Neural crest cell (in vitro differentiated cells): ENCODE results near the gene CTRL. TPM values are rescaled to one million over a fixed set of nuclear protein-coding genes. Genes with fewer than 3 reads are reported as not detected.
A peak's percentile ranks its signal among the peaks of the same experiment; 100 is the strongest.
"Not testable (repeated sequence)": the region's sequence is repeated elsewhere in the genome, so short reads cannot be mapped to it uniquely, and the experiment has no call there.

Experiments used
- DNase-seq: peaks from one replicate; pipeline ENCODE4 v3.0.0; 2021; ENCODE audit warnings: low read depth, mixed read lengths, low spot score
- H3K27ac Mint-ChIP-seq: one replicate; pipeline ENCODE4 v1.8.0; 2021; ENCODE audit warnings: mild to moderate bottlenecking, mixed read lengths; ENCODE audit not compliant: unreplicated experiment
- H3K27me3 Mint-ChIP-seq: 2 replicates; pipeline ENCODE4 v1.8.0; 2021; ENCODE audit warnings: low read depth, mild to moderate bottlenecking, mixed read lengths
- H3K36me3 Mint-ChIP-seq: 2 replicates; pipeline ENCODE4 v1.8.0; 2021; ENCODE audit warnings: low read depth, mild to moderate bottlenecking, mixed read lengths
- H3K4me1 Mint-ChIP-seq: 2 replicates; pipeline ENCODE4 v1.8.0; 2021; ENCODE audit warnings: mixed read lengths
- H3K4me3 Mint-ChIP-seq: one replicate; pipeline ENCODE4 v1.8.0; 2021; ENCODE audit warnings: mild to moderate bottlenecking, mixed read lengths
- H3K9me3 Mint-ChIP-seq: 2 replicates; pipeline ENCODE4 v1.8.0; 2021; ENCODE audit warnings: mixed read lengths
- total RNA-seq: library from RNA; stranded (reverse); gene quantifications from 2 replicates; pipeline ENCODE4 v1.2.1, GENCODE V29; 2021
- TF ChIP-seq, protein P1 (sequence below): fragments of 200-600 bp; sonication (generic); conservative IDR thresholded peaks from 2 replicates; pipeline ENCODE4 v1.5.0; 2021; ENCODE audit warnings: antibody characterized with exemption, mild to moderate bottlenecking

The CTRL gene
- total RNA-seq, 1 donor from 2014 or later = 3.0 TPM

DNA sequence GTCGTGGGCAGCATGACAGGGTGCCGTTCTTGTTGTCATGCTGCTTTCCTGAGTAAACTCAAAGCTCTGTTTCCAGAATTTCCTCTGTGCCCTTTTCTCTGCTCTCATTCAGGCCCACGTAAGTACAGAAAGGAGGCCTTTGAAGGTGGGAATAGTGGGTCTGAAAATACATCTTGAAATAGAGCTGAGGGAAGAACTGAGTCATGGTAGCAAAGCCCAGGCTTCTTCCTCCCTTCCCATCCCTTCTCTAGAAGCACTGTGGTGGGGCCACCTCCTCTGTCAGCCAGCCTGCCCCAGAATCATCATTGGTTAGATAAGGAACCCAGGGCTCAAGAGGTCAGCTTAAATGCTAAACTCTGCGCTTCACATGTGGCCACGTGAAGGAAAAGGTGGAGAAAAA is 9.4 kb downstream of the CTRL start:
- TF ChIP-seq, protein P1, sequence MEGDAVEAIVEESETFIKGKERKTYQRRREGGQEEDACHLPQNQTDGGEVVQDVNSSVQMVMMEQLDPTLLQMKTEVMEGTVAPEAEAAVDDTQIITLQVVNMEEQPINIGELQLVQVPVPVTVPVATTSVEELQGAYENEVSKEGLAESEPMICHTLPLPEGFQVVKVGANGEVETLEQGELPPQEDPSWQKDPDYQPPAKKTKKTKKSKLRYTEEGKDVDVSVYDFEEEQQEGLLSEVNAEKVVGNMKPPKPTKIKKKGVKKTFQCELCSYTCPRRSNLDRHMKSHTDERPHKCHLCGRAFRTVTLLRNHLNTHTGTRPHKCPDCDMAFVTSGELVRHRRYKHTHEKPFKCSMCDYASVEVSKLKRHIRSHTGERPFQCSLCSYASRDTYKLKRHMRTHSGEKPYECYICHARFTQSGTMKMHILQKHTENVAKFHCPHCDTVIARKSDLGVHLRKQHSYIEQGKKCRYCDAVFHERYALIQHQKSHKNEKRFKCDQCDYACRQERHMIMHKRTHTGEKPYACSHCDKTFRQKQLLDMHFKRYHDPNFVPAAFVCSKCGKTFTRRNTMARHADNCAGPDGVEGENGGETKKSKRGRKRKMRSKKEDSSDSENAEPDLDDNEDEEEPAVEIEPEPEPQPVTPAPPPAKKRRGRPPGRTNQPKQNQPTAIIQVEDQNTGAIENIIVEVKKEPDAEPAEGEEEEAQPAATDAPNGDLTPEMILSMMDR = no peak
- H3K4me3 Mint-ChIP-seq = no peak overlapping the region
- no peak for DNase-seq
- no peaks in the 10 kb centered on the region for H3K4me1 Mint-ChIP-seq
- no peaks in the 10 kb centered on the region for H3K9me3 Mint-ChIP-seq
- H3K27me3 Mint-ChIP-seq = no peaks in the 10 kb centered on the region
- peak overlapping the region; percentile 78 for H3K27ac Mint-ChIP-seq
- H3K36me3 Mint-ChIP-seq = no peaks in the 10 kb centered on the region

DNA sequence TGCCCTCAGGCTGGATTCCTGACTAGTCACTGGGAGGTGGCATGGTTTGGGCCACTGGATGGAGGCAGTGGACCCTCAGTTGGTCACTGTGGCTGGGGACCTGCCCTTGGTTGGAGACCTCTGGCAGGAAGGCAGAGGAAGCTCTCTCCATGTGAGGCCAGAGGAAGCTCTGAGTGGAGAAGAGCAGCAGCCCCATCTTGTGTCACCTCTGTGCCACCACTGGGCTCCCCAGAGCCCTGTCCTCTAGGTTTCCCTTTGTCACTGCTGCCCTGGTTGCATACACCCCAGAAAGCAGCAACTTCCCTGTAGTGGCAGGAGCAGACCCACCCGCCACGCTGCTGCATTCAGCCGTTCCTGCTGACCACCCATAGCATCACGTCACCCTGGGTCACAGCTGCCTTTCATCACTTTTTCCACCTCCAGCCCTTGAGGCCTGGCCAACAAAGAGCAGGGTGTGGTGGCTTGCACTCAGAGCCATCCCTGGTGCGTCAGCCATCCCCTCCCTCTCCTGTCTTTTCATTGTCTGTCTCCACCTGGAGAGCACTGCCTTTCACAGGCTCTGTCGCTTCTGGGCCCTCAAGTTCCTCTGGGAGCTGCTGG is 11.9 kb downstream of the CTRL start:
- Mint-ChIP-seq H3K27me3 (no peaks in the 10 kb centered on the region), H3K4me3 (no peak overlapping the region), H3K9me3 (no peaks in the 10 kb centered on the region), H3K27ac (no peak overlapping the region), H3K4me1 (no peaks in the 10 kb centered on the region), H3K36me3 (no peaks in the 10 kb centered on the region)
- TF ChIP-seq, protein P1 = no peak
- no peak for DNase-seq

DNA sequence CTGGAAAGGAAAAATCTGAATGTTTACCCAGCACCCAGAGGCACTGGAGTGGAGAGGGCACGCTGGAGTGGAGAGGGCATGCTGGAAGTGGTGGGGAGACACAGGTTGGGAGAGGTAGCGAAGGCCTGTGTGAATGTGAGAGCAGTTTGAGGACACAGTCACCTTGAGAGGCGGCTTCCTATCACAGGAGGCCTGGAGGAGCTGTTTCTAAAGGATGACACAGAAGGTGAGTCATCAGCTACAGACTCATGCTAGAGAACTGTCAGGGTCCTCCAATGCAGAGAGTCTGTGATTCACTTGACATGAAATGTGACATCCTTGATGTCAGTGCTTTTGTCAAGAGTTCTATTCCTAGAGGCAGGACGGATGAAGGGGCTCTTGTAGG is 13.8 kb downstream of the CTRL start:
- no peaks in the 10 kb centered on the region for H3K9me3 Mint-ChIP-seq
- DNase-seq = no peak
- no peak overlapping the region for H3K27ac Mint-ChIP-seq
- no peaks in the 10 kb centered on the region for H3K27me3 Mint-ChIP-seq
- TF ChIP-seq, protein P1 = no peak
- no peaks in the 10 kb centered on the region for H3K36me3 Mint-ChIP-seq
- H3K4me3 Mint-ChIP-seq = no peak overlapping the region
- no peaks in the 10 kb centered on the region for H3K4me1 Mint-ChIP-seq

DNA sequence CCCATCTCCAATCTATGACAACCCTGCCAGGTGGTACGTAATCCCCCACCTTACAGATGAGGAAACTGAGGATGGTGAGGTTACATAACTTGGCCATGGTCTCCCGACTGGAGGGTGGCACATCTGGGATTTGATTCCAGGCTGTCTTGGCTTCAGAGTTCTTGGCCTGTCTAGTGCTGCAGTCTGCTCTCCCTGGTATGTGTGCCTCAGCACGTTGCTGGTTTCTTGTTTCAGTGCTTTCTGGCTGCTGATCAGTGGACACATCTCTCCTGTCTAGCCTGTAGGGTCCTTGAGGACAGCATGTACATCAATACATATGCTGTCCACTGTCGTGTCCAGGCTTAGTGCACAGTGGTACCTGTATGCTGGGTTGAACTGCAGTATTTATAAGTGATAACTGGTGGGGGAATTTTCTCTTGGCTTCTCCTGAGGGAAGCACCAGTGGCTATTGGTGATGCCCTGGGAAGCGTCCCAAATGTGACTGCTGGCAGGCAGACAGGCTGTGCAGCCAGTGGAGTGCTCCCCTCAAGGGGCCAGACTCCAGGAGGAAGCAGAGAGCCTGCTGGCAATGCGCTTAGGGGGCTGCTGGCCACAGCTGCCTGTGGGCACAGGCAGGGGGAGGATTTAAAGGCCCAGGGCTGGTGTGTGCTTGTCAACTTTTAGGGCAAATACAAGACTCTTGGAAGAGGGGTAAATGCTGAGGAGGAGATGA is 14.4 kb downstream of the CTRL start:
- Mint-ChIP-seq H3K36me3 (no peaks in the 10 kb centered on the region), H3K9me3 (no peaks in the 10 kb centered on the region), H3K27ac (no peak overlapping the region), H3K4me1 (no peaks in the 10 kb centered on the region), H3K27me3 (no peaks in the 10 kb centered on the region), H3K4me3 (no peak overlapping the region)
- no peak for DNase-seq
- TF ChIP-seq, protein P1 = no peak

DNA sequence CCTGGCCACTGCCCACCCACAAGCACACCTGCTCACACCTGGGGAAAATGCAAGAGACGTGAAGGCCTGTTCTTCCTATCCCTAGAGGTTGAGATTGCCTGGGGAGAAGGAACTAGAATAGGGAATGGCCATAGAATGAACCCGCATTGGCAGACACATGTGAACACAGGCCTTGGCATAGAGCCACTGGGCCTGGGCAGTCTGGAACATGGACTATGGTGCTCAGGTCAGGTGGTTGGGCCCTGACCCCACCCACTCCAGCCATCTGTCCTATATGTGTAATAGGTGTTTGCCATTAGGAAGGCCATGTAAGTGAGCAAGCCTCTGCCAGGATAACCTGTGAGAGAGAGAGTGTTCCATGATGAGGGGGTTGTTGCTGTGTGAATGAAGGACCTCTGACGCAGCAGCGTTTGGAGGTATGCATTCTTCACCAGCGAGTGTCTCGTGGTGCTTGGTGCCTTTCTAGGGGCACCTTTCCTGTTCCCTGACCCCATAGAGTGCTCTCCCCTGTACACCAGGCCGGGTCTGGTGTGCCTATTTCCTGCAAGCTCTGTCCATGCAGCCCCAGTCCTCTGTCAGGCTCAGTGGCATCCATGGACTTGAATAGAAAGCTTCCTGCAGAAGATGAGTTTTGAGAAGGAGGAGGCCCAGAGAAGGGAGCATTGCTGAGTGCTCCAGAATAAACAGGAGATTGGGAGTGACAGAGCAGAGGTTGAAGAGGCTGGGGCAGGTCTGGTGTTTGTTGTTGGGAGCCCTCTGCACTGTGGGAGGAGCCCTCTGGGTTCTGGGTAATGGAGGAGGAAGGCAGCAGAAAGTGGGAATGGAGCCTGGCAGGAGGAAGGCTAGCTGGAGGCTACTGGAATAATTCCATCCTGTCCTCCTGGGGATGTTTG is 15.6 kb downstream of the CTRL start:
- H3K27me3 Mint-ChIP-seq = no peaks in the 10 kb centered on the region
- no peaks in the 10 kb centered on the region for H3K36me3 Mint-ChIP-seq
- TF ChIP-seq, protein P1 = no peak
- no peaks in the 10 kb centered on the region for H3K4me1 Mint-ChIP-seq
- H3K4me3 Mint-ChIP-seq = no peak overlapping the region
- H3K9me3 Mint-ChIP-seq = no peaks in the 10 kb centered on the region
- no peak for DNase-seq
- H3K27ac Mint-ChIP-seq = no peak overlapping the region

DNA sequence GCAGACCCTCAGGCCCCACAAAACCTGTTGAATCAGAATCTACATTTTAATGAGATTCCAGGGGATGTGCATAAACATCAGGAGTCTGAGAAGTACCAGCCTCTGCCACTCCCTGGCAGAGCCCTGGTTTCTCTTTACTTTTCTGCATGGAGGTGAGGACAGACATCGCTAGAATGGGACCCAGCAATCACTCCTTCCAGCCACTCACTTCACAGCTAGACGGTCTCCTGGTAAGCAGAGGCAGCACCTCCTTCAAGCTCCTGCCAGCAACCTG is 16.2 kb downstream of the CTRL start:
- not testable (repeated sequence) for H3K4me3 Mint-ChIP-seq, H3K27ac Mint-ChIP-seq

More for the DNA sequence above, 16.2 kb downstream of the CTRL start:
- H3K36me3 Mint-ChIP-seq, H3K27me3 Mint-ChIP-seq, DNase-seq, H3K9me3 Mint-ChIP-seq, H3K4me1 Mint-ChIP-seq: not testable (repeated sequence)
